Measurements from ENCODE around the gene CFAP221.

The CFAP221 gene

DNA sequence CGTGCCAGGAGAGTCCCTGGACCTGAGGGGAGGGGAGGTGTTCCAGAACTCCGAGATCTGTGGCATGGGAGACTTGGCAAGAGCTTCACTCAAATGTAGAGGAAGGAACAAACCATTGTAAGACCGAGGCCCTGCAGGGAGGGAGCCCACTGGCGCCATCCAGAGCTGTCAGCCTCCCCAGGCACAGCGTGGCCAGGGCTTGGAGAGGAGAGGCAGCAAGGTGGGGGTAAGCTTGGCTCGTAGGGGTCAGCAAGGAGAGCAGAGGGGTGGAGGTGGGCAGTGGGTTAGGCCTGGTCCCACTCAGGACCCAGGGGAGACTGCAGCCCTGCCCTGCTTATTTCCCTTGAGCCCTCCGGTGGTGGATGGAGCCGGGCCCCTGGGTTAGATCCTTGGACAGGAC is 138.3 kb downstream of the CFAP221 start:
- DNase-seq, result no peak

DNA sequence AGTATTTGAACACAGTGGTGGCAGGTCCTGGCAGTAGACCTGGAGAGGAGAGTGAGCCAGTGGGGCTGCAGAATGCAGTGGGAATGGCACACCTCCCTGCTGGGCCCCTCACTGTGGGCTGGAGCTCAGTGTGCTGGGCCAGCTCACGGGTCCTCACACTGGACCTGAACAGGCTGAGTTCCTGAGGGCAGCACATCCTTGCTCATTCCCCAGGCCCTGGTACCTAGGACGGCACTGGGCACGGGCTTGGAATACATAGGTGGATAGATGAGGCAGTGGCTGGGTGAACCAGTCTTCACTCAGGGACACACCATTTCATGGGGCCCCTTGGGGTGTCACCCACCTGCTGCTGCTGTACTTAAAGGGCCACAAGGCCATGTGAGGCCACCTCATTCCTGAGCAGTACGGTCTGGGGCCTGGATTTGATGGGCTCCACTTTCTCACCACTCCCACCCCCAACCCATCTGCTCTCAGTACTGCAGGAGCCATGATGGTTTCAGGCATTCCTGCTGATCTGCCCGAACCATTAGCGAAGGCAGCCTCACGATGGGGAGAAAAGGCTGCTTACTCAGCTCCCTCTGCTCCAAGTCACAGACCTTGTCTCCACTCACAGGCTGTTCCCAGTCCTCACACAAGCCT is 138.9 kb downstream of the CFAP221 start:
- no peak for DNase-seq

DNA sequence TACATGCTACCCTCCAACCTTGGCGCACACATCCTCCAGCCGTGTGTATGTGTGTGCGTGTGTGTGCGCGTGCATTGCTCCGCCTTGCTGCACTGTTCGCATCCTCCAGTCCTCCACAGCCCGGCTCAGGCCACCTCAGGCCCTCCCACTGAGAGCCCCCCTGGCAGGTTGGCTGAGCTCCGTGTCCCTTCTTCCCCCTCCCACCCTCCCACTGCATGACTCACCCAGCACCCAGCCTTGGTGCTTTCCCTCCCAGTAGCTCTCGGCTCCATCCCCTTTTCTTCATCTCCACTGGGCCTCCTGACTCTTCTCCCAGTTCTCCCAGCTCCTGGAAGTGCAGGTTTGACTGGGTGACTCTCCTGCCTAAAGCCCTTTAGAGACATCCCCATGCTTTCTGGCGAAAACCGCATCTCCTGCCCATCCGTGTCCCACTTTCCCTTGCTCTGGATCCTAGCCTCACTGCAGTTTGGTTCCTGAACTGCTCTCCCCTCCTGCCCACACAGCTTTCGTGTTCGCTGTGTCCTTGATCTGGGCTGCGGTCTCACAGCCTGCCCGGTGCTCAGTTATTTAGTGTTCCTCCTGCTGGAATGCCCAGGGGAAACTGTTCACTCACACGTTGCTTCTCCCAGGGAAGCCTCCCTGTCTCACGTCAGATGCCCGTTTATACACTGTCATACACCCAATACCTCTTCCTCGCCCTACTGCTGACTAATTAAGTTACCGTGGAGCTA is 139.6 kb downstream of the CFAP221 start:
- no peak for DNase-seq

DNA sequence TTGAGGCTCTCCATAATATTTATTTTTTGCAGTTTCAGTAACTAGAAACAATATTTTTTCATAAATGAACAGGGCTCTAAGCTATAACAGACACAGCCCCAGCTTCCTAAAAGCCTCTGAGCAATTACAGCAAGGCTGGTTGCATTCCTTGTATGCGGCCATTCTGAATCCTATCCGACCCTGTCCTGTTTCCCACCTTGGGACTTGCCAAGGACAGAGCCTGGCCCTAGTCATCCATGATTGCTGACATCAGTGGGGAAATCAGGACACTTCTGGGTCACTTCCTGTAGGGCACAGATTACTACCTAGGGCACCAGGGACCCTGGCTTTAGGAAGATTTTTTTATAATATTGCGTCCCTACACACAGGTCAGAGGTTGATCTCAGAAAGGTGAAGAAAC is 140.3 kb downstream of the CFAP221 start:
- DNase-seq, result no peak

DNA sequence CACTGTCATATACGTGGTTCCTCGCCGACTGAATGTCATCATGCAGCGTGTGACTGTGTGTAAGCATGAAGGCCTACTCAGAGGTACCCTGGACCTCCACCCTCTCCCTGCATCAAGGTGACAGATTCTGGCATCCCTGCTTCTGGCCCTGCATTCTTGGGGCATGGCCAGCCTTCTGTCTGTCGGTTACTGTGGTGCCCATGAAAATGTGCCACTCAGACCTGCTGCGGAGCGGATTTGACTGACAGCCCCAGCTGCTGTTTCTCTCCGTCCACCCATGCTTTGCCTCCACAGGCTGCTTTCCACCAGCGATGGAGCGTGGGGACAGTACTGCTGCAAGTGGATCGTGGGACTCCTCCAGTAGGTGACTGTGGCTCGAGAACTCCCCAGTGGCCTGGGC is 144.4 kb downstream of the CFAP221 start:
- DNase-seq, result no peak

DNA sequence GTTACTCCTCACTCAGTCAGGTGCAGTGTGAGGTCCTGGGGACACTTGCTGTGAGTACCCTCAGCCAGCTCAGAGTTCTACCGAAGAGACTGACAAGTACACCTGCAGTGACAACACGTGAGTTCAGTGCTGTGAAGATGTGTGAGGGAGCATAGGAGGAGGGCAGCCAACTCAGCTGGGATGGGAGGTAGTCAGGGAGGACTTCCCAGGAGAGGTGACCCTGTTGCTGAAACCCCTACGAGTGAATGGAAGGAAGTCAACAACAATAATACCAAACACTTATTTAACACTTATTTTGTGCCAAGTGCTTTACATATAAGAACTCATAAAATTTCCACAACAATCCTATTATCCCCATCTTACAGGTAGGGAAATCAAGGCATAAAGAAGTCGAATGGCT is 145.0 kb downstream of the CFAP221 start:
- DNase-seq, result no peak

DNA sequence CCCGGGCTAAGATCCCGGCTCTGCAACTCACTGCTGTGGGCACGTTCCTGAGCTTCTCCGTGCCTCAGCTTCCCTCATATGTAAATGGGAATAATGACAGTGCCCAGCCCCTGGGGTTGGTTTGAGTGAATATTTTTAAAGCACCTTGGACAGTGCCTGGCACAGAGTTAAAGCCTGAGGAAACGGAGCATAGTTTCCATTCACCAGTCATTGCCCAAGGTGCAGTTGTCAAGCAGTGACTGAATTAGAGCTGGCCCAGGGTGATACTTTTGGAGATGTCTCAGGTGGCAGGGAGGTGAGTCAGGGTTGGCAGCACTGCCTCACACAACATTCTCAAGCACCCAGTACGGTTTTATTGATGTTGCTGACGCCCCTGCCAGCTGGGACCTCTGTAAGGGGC is 146.9 kb downstream of the CFAP221 start:
- DNase-seq, result no peak

DNA sequence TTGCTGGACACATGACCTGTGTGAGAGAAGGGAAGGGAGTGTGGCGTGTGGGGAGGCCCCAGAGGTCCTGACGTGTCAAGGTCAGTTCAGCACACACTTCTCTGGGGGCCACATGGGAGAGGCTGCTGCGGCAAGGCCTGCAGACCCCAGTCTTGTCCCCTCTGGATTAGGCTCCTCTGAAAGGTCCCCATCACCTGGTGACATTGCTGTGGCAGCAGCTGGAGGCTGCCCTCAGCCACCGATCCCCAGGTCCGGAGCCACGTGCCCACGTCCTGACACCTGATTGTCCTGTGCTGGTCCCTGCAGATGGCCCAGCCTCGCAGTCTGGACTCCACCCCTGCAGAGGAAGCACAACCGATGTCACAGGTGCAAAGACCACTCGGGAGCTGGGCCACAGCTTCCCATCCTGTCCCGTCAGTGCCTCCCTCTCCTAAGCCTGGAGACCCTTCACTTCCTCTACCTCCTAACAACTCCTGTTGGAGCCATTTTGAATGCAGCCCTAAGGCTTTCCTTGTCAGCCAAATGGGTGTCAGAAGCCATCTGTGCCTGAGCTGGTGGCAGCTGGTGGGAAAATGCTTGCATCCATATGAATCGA is 147.5 kb downstream of the CFAP221 start:
- DNase-seq, result no peak

DNA sequence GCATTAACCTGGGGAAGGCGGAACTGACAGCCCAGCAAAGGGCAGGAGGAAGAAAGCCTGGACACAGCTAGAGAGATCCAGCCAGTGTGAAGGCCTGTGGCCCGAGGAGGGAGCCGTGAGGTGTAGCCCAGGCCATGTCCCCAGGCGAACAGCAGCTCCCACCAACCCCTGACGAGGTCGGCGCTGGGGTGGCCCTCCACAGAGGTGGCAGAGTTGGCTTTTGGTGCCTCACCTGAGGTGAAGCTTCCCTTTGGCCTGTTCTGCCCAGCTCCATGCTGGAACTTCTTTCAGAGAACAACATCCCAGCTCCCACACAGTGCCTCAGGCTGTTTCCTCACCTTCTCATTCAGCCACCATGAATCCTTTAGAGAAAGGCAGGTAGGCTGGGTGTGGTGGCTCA is 148.1 kb downstream of the CFAP221 start:
- no peak for DNase-seq

DNA sequence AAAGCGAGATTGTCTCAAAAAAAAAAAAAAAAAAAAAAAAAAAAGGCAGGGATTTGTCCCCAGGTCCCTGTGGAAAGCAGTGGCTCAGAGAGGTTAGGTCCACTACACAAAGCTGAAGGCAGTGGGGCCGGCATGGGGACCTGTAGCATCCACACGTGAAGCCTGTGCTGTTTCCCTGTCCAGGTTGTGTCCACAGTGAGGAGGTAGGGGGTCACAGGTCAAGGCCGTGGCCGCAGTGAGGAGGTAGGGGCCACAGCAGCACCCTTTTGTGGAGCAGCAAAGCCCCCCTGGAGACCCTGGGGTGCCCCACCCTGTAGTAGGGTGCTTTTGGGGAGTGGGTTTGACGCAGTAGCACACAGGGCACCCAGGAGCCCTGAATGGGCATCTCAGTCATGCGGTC is 148.7 kb downstream of the CFAP221 start:
- DNase-seq, result no peak

DNA sequence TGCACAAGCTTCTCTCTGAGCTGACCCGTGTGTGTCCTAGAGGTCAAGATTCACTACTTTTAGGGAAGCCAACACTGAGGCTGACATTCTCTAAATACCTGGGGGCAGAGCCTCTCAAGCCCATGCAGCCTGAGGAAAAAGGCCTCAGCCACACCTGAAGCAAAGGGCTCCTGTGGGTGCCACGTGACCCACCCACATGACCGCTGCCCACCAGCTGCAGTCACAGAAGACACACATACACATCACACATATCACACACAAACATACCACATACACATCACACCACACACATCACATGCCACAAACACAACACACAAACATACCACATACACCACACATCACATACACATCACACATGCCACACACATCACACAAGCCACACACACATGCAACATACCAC is 149.3 kb downstream of the CFAP221 start:
- no peak for DNase-seq

DNA sequence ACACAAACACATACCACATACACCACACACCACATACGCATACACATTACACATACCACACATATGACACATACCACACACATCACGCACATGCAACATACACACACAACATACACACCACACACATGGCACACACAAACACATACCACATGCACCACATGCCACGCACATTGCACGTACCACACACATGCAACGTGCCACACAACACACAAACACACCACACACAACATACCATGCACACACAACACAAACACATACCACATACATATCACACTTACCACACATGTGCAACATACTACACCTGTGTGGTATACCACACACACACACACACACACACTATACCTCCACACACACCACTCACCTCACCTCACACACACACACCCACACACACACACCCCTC is 149.7 kb downstream of the CFAP221 start:
- no peak for DNase-seq

DNA sequence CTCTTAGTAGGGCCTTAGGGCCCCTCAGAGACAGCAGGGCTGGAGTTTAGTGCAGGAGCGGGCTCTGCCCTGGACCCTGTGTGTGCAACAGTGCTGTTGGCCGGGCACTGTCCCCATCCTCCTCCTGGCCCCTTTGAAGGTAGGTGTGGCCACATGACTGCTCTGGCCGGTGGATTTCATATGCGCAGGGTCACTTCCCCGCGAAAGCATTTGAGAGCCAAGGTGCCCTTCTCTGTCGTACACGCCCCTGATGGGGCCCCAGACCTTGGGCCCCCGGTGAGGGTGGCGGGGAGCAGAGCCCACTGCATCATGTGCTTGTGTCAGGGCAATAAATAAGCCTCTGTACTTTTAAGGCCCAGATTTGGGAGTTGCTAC is 150.2 kb downstream of the CFAP221 start:
- DNase-seq, result no peak

DNA sequence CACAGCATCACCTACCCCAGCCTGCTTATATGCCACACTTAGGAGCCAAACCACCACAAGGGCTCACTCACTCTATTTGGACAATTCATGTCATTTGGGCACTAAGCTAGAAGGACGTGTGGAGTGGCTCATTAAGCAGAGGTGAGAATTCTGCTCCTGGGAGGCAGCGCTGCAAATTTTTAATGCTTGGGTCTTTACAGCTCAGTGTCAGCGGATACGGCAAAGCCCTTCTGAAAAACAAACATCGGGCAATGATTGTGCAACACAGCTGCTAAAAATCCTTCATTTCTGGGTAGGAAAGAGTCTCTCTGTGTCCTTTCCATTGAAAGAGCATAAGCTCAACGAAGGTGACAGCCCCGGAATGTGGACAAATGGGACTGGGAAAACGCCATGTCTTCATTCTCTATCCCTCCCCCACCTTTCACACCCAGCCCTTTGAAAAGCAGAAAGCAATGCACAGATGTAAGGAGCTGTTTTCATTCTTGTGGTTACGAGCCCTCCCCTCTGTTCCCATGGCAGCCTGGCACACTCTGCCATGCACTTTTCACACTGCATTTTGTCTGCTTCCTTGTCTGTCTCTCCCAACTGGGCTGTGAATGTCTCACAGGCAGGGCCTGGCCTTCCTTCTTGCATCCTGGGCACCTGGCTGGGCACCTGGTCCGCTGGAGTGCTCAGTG is 150.7 kb downstream of the CFAP221 start:
- no peak for DNase-seq

DNA sequence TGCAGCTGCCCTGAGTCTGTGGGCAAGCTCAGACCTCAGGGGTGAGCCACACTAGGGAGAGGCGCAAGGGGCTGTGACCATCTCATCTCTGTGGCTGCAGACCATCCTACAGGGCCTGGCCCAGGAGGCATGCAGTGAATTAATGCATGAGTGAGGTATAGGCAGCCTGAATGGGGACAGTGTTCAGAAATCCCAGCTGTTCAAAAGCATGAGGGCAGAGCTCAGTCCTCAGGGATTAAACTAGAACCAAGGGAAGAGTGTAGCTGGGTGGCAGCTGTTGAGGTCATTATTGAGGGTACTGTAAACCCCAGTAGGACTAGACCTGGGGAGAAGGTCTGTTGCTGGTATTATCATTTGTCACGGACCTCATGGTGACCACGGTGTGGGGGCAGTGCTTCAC is 151.8 kb downstream of the CFAP221 start:
- no peak for DNase-seq

DNA sequence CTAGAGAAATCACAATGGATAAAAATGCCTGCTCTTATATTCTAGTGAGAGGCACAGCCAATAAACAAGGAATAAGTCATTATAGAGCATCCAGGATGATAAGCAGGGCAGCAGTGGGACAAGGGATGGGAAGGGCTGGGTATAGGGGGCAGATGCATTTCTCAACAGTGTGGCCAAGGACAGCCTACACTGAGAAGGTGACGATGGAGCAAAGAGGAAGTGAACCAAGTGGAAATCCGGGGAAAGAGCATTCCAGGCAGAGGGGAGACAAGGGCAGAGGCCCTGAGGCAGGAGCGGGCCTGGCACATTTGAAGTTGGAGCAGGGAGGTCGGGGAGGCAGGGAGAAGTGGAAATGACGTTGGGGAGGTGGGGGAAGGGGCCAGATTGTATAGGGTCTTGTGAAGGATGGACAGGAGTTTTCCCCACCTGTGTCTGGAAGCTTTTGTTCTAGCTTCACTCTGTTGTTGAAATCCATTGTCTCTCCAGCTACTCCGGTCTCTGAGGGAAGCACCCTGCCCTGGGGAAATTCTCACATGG is 152.3 kb downstream of the CFAP221 start:
- DNase-seq, result no peak

DNA sequence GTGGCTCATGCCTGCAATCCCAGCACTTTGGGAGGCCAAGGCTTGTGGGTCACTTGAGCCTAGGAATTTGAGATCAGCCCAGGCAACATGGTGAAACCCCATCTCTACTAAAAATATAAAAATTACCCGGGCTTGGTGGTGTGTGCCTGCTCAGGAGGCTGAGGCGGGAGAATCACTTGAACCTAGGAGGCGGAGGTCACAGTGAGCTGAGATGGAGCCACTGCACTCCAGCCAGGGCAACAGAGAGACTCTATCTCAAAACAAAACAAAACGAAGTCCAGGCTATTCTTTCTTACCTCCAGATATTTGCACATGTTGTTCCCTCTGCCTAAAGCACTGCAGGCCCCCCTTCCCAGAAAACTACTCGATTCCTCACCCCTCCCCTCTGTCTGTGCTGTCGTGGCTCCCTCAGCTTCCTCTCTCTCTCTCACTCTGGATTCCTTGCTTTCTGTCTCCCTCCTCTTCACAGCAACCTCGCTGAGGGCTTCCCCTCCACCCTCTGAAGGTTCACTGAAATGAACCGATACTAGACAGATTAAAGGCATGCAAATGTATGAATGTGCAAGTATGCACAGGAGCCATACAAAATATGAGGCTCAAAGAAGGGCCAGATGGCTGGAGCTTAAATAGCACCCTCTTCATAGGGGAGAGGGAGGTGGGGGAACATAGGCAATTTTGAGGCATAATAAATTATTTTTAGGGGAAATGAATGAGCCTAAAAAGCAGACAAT is 153.2 kb downstream of the CFAP221 start:
- no peak for DNase-seq

DNA sequence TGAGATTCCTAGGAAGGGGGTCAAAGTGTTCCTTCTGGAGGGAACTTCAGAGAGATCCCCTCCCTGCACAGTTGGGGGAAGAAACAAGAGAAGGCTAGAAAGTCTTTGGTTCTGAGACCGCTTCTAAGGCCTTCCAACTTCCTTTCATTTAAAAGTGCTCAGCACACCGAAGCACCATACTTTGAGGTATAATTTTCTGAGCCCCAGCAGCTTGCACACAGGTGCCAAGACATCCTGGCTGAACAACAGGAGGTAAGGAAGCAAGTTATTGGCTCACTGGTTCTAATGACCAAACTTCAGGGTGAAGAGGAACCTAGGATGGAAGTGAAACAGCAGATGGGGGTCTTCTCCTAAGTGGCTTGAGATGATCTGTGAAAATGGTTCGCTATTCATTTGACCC is 154.0 kb downstream of the CFAP221 start:
- no peak for DNase-seq

DNA sequence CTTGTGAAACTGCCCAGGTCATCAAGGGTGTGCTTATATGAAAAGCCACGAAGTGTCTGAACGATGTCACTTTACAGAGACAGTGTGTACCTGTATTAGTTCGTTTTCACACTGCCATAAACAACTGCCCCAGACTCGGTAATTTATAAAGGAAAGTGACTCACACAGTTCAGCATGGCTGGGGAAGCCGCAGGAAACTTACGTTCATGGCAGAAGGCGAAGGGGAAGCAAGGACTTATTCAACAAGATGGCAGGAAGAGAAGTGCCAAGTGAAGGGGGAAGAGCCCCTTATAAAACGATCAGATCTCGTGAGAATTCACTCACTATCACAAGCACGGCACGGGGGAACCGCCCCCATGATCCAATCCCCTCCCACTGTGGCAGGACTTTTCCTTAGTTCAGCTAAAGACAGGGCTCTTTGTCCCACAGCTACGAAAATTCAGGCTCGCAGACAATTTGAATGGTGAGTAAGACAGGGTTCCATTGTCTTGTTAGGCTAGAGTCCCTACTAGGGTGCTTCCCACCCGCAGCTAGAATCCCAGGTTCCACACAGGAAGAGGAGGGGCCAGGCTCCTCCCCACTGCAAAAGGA is 154.9 kb downstream of the CFAP221 start:
- no peak for DNase-seq

DNA sequence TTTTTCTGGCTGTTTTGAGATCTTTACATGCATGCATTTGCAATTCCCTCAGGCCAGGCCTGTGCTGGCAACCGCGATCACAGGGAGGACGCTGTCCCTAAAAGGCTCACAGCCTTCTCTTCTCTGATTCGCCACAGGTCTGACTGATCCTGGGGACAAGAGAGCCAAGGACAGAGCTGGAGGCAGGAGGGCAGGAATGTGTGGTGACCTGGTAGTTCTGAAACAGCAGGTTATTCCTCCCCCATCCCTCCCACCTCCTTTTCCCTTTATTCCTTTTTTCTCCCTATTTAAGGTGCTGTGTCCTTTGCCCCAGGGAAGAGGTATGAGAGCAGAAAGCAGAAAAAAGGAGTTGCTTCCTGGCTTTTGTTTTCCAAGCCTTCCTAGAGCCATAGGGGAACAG is 156.6 kb downstream of the CFAP221 start:
- DNase-seq, result no peak

DNA sequence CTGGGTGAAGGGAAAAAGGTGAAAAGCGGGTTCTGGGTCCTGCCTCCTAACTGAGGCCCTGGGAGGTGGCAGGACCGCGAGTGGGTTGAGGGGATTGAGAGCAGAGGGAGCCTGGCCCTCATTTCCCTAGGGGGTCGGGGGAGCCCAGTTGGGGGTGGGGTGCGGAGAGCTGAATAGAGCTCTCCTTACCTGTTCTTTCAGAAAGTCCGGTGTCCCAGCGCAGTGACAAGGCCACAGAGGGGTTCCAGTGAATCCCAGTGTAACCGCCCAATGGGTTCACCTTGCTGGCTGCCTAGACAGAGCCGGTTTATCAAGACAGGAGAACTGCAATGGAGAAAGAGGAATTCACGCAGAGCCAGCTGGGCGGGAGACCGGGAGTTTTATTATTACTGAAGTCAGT is 157.1 kb downstream of the CFAP221 start:
- DNase-seq, result no peak

DNA sequence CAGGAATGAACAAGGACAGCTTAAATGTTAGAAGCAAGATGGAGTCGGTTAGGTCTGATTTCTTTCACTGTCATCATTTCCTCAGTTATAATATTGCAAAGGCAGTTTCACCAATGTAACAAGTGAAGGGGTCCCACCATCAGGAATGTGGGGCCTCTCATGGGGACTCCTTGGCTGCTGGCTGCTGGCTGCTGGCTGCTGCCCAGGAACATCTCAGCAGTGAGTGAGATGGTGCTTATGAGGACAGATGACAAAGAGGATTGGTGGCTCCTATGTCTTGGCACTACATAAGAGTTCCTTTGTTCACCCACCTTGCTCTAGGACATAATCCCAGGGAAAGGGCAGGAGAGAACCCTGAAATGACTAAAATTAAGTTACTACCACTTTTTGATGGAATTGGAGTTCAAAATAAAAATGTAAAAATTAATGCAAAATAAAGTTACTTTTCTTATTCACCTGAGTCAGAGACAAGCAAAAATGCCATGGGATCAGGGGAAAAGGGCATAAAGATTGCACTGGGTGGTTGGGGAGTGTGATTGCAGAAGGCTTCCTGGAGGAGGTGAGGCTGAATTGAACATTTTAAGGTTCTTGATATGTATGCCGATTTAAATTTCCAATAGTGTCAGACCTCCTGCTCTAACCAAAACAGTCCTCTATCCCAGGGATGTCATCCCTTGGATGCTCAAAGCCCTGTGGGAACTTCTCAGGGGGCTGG is 158.1 kb downstream of the CFAP221 start:
- no peak for DNase-seq
